Keratinocyte (primary cell): Measurements from ENCODE around the gene FRMD3. TPM values are rescaled to one million over a fixed set of nuclear protein-coding genes. Genes with fewer than 3 reads are reported as not detected.

Experiments used
- DNase-seq: peaks from one replicate; pipeline ENCODE4 v3.0.0-alpha.2; 2011; ENCODE audit warnings: low read depth, missing footprints, low spot score
- FAIRE-seq: peaks from 2 replicates; lab custom pipeline; 2011; peaks lifted over from hg19 to GRCh38; lab: Jason Lieb, UNC
- H2AFZ ChIP-seq: 2 replicates; pipeline ENCODE4 v1.6.0; 2012; ENCODE audit warnings: low read length, control low read depth, inconsistent platforms; ENCODE audit not compliant: control insufficient read depth
- H3K27ac ChIP-seq: 2 replicates; pipeline ENCODE4 v1.5.1; 2011; ENCODE audit warnings: low read length; ENCODE audit not compliant: control insufficient read depth, insufficient read depth
- H3K27me3 ChIP-seq: 3 replicates; pipeline ENCODE4 v1.6.0; 2011; ENCODE audit warnings: low read length; ENCODE audit not compliant: control insufficient read depth, insufficient read depth; ENCODE audit errors: extremely low read depth
- H3K36me3 ChIP-seq, 2 experiments: 2 replicates in 1 of 2; 3 replicates in 1 of 2; pipeline ENCODE4 v1.5.1; 2011; ENCODE audit warnings: low read length in 2 of 2, mild to moderate bottlenecking in 1 of 2; ENCODE audit not compliant: control insufficient read depth in 2 of 2, insufficient read depth in 2 of 2; ENCODE audit errors: extremely low read depth in 1 of 2
- H3K4me1 ChIP-seq: 3 replicates; pipeline ENCODE4 v1.5.1; 2011; ENCODE audit warnings: low read length; ENCODE audit not compliant: control insufficient read depth, insufficient read depth; ENCODE audit errors: extremely low read depth
- H3K4me2 ChIP-seq: 3 replicates; pipeline ENCODE4 v1.6.0; 2011; ENCODE audit warnings: low read depth, low read length; ENCODE audit not compliant: control insufficient read depth, insufficient read depth; ENCODE audit errors: extremely low read depth
- H3K4me3 ChIP-seq, 3 experiments: fragments of 200-600 bp in 1 of 3; sonication (generic) in 1 of 3; 2 replicates in 2 of 3; 3 replicates in 1 of 3; pipeline ENCODE4 v1.5.1; 2011 to 2016; ENCODE audit warnings: low read length in 3 of 3, mild to moderate bottlenecking in 3 of 3, control low read depth in 2 of 3, inconsistent platforms in 1 of 3, low read depth in 1 of 3, mixed read lengths in 1 of 3, mixed run types in 1 of 3, moderate library complexity in 1 of 3; ENCODE audit not compliant: control insufficient read depth in 2 of 3, insufficient read depth in 2 of 3; ENCODE audit errors: extremely low read depth in 1 of 3
- H3K79me2 ChIP-seq: 2 replicates; pipeline ENCODE4 v1.6.0; 2012; ENCODE audit warnings: low read length; ENCODE audit not compliant: control insufficient read depth, insufficient read depth
- H3K9ac ChIP-seq: 3 replicates; pipeline ENCODE4 v1.6.0; 2011; ENCODE audit warnings: low read length; ENCODE audit not compliant: control insufficient read depth, insufficient read depth; ENCODE audit errors: extremely low read depth
- H3K9me1 ChIP-seq: 3 replicates; pipeline ENCODE4 v1.6.0; 2011; ENCODE audit warnings: low read length; ENCODE audit not compliant: control insufficient read depth, insufficient read depth; ENCODE audit errors: extremely low read depth
- H3K9me3 ChIP-seq: 2 replicates; pipeline ENCODE4 v1.5.1; 2012; ENCODE audit warnings: low read depth, low read length; ENCODE audit not compliant: control insufficient read depth
- H4K20me1 ChIP-seq: 3 replicates; pipeline ENCODE4 v1.6.0; 2011; ENCODE audit warnings: low read length; ENCODE audit not compliant: control insufficient read depth, insufficient read depth; ENCODE audit errors: extremely low read depth
- EZH2 ChIP-seq: IDR thresholded peaks from one replicate; pipeline ENCODE4 v1.6.1; 2012; ENCODE audit warnings: inconsistent platforms, mild to moderate bottlenecking, low read length, moderate library complexity
- dilution Hi-C: fragments of 300-500 bp; cut with MboI; formaldehyde crosslinking; loops from one replicate; pipeline ENCODE4 v1.7.0; 2020; ENCODE audit warnings: low sequenced_read_pairs; ENCODE audit not compliant: extremely low pct_ligation_motif_present
- polyA plus RNA-seq, 5 experiments: library from polyadenylated mRNA; depleted of rRNA in 3 of 5; stranded (reverse) in 3 of 5; stranded (forward) in 1 of 5; unstranded in 1 of 5; fragments of >200 nt; gene quantifications; 1 replicate in 1 of 5; 2 replicates in 3 of 5; 3 replicates in 1 of 5; pipeline versions ENCODE4 v1.2.1 to v1.2.3, GENCODE V29; 2011 to 2012; ENCODE audit warnings: missing spikeins in 2 of 5, low read depth in 1 of 5, low replicate concordance in 1 of 5
- TF ChIP-seq, protein P1 (sequence below), 3 experiments: IDR thresholded peaks in 1 of 3; conservative IDR thresholded peaks in 1 of 3; optimal IDR thresholded peaks in 1 of 3; 2 replicates in 2 of 3; 3 replicates in 1 of 3; pipeline versions ENCODE3 to v1.5.1; 2011; ENCODE audit warnings: low read length in 3 of 3, mild to moderate bottlenecking in 3 of 3, moderate library complexity in 2 of 3, control low read depth in 1 of 3, inconsistent platforms in 1 of 3; ENCODE audit not compliant: insufficient read depth in 2 of 3; ENCODE audit errors: extremely low read depth in 1 of 3

The FRMD3 gene
- polyA plus RNA-seq, 1 donor (not counting 4 experiments of a cell fraction or from before 2014, with no cell fraction given): 0.21 TPM

- Histone ChIP-seq H3K27ac (no peak overlapping the region), H2AFZ (no peak overlapping the region), H3K4me2 (no peak overlapping the region), H4K20me1 (no peaks in the 10 kb centered on the region), H3K36me3 (no peaks in the 10 kb centered on the region), H3K9ac (no peak overlapping the region), H3K79me2 (no peaks in the 10 kb centered on the region), H3K4me3 (no peak overlapping the region), H3K4me1 (no peaks in the 10 kb centered on the region), H3K9me3 (no peaks in the 10 kb centered on the region), H3K9me1 (no peaks in the 10 kb centered on the region), H3K27me3 (no peaks in the 10 kb centered on the region)
- FAIRE-seq (no peak), DNase-seq (no peak)
- dilution Hi-C loops: no loop called here
- TF ChIP-seq EZH2: no peak
- TF ChIP-seq, protein P1, sequence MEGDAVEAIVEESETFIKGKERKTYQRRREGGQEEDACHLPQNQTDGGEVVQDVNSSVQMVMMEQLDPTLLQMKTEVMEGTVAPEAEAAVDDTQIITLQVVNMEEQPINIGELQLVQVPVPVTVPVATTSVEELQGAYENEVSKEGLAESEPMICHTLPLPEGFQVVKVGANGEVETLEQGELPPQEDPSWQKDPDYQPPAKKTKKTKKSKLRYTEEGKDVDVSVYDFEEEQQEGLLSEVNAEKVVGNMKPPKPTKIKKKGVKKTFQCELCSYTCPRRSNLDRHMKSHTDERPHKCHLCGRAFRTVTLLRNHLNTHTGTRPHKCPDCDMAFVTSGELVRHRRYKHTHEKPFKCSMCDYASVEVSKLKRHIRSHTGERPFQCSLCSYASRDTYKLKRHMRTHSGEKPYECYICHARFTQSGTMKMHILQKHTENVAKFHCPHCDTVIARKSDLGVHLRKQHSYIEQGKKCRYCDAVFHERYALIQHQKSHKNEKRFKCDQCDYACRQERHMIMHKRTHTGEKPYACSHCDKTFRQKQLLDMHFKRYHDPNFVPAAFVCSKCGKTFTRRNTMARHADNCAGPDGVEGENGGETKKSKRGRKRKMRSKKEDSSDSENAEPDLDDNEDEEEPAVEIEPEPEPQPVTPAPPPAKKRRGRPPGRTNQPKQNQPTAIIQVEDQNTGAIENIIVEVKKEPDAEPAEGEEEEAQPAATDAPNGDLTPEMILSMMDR (optimal IDR thresholded peaks at IDR 0.05 in 1 of 3, IDR thresholded peaks at IDR 0.05 in 1 of 3, conservative IDR thresholded peaks at IDR 0.05 in 1 of 3; ENCODE audit: extremely low read depth in 1 of 3, insufficient read depth in 2 of 3, low read length in 3 of 3): no peak
Observed at GRCh38 chr9:83327323-83327722, 210.9 kb downstream of the FRMD3 start.

GRCh38 chr9:83323148-83323547, 215.1 kb downstream of the FRMD3 start:
- Histone ChIP-seq H3K9me1 (no peaks in the 10 kb centered on the region), H3K9ac (no peak overlapping the region), H3K4me2 (no peak overlapping the region), H3K4me3 (no peak overlapping the region), H3K27me3 (no peaks in the 10 kb centered on the region), H3K27ac (no peak overlapping the region), H4K20me1 (no peaks in the 10 kb centered on the region), H3K36me3 (no peaks in the 10 kb centered on the region), H3K4me1 (no peaks in the 10 kb centered on the region), H2AFZ (no peak overlapping the region), H3K79me2 (no peaks in the 10 kb centered on the region), H3K9me3 (no peaks in the 10 kb centered on the region)
- TF ChIP-seq, protein P1 (optimal IDR thresholded peaks at IDR 0.05 in 1 of 3, IDR thresholded peaks at IDR 0.05 in 1 of 3, conservative IDR thresholded peaks at IDR 0.05 in 1 of 3; ENCODE audit: extremely low read depth in 1 of 3, insufficient read depth in 2 of 3, low read length in 3 of 3): no peak
- TF ChIP-seq EZH2: no peak
- DNase-seq (no peak), FAIRE-seq (no peak)
- dilution Hi-C loops: no loop called here
